NCI-H2227 (cell line): ENCODE measurements around the gene GASK1B.

Experiments used
- DNase-seq: peaks from one replicate; lab custom pipeline; 2025; ENCODE audit not compliant: unreplicated experiment; lab: John Stamatoyannopoulos, UW

The GASK1B gene

DNA sequence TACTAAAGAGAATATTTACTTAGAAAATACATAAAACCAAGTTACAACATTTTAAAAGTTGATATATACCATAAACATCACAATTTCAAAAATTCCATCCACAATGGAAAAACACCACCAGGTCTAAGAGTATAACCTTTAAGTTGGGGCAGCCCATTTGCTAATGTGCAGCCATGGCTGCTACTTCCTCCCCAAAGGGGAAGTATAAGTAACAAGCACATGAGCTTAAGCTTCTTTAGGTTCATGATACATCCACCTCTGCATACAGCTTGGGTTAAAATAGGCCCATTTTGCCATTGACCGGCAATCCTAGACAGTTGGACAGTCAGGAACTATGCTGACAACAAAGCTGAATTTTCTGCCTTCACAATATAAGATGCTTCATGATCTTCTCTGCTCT lies 16.6 kb upstream of the GASK1B start:
- DNase-seq = no peak

DNA sequence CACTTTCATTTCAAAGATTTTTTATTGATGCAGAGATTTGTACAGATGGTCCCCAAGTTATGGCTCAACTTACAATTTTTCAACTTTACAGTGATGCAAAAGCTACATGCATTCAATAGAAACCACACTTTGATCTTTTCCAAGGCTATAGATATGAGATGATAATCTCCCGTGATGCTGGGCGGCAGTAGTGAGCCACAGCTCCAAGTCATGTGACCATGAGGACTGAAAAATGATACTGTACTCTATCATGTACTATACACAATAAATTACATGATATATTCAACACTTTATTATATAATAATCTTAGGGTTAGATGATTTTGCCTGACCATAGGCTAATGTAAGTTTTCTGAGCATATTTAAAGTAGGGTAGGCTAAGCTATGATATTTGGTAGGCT lies 14.0 kb upstream of the GASK1B start:
- no peak for DNase-seq

DNA sequence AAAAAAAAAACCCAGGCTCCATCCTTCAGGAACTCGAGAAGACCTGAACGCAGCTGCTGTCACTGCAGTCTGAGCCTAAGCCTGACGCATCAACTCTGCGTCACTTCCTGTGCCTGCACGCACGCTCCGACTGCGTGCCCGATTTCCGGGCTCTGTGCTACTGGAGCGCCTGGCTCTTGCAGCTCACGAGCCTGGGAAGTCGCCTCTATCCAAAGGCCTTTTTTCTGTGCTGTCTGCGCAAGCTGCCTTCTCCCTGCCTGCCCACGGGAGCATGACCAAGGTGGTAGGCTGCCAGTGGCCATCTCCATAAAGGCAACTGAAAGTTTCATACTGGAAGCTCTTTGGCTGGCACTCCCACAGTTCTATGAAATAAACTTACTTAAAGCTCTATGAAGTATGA lies 9.9 kb upstream of the GASK1B start:
- no peak for DNase-seq

DNA sequence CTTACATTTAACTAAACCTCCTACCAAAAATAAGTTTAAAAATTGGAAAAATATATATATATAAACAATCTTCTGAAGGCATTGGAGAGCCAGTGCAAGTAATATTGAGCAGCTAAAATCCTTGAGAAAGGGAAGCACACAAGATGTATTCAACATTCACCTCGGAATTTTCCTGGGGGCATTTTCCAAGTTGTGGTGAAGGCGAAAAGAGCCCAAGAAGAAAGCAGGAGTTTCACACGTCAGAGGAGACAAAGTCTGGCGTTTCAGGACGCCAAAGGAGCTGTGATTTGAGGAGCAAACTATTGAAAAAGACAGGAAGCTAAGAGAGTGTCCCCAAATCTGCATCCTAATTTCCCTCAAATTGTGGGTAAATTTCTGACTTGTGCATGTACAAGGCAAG lies 9.1 kb upstream of the GASK1B start:
- DNase-seq = no peak

DNA sequence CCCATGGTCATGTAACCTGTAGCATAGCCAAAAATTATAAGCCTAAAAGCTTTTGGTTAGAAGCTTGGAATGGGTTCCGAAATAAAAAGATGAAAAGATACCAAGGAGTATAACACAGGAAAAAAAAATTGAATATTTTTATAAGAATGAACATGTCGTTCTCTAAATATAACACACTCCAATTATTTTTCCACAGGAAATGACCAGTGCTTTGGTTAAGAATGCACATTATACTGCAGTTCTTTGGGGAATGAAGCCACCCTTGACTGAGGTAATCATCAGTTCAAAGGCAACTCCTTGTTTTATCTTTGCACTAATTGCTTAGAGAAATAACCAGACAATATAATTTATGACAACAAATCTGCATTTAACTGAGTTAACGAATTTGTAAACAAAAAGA lies 6.6 kb upstream of the GASK1B start:
- DNase-seq = no peak

DNA sequence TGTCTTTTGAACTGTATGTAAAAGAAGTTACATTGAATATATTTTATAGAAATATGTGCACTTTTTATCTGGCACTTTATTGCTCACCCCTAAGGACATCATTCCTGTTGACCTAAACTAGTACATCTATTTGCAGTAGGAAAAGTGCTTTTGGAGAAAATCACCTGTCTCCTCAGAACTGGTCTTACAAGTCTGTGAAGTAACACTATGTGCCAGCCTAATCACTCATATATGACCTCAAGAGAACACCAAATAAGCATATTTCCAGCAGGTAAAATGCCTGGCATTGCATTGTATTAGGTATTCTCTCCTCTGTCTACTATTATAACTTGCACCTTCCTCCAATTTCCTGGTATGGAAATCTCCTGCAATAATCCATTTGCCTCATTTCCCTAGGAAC lies 4.0 kb upstream of the GASK1B start:
- DNase-seq = no peak

DNA sequence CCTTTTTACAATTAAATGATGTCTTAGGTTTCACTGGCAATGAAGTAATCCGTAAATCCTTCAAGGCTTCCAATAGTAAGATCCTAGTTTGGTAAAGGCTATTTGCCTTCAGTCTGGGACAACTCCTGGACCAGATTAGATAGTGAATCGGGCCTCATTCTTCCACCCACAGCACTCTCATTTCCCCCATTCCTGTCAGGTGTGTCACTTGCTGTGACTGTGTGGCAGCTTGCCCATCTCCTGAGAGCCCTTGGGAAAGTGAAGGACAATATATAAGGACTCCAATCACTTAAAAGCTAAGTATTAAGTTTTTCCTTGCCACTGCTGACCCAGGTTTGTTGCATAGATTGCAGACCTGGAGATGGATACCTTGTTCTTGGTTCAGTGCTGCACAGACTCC lies 3.3 kb upstream of the GASK1B start:
- no peak for DNase-seq

DNA sequence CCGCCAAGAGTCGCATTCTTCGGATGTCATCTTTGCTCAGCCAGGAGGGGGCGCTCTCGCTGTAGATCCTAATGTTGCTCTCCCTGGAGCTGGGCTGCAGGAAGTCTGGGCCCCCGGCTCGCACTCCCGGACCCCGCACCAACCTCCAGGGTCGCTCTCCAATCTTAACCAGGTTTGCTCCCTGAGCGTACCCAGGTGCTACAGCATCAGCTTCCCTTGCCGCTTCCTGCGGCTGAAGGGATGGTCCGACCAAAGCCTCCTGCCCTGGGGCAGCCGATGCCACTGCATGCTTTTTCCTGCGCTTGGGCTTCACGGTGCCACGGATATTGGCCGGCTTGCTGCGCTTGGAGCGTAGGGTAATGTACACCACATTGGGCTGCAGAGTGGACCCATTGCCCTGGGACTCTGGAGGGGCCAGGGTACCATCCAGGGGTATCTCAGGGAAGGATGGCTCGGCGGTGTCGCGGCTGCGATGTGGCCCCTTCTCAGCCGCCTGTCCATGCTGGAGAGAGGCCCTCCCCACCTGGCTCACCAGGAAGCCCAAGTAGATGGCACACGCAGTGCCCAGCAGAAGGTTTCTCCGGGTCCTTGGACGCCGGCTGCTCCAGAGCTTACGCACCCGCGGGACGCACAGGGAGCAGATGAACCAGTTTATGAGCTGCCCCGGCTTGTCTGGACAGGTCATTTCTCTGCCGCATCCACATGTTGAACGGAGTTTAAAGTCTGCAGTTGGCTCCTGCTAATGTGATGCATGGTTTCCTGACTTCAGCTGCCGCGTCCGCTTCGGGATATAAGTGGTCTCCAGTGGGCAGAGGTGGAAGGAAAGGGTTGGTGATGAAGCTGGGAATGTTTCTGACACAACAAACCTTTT lies 1.9 kb downstream of the GASK1B start:
- DNase-seq = no peak

DNA sequence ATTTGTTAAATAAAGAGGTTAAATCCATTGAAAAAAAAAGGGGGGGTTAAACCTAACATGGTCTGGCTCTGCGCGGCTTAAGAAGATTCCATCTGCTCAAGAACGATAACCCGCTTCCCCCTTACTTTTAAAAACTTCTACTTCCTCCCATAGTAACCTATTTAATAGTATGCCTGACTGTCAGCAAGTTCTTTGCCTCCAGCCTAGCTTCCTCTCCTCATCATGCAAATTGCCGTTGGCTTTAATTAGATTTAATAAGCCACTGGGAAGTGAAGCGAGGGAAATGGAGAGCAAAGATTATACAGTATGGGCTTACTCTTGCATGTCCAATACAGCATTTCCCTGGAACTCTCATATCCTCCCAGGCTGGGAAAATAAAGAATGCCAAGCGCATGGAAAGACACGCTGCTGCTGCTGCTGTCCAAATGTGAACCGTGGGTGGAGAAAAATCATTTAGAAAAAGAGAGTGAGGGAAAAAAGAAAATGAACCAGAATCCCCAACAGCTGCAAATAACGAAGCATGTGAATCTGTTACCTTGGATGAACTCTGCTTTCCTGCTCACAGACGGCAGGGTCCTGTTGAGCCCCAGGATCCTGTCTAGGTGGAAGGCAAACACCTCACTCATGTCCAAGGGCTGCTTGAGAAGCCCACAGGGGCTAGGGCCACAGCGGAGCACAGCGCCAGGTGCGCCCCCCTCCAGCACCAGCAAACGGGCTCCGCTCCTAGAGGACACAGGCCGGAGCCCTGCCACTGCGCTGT lies 2.7 kb downstream of the GASK1B start:
- no peak for DNase-seq

DNA sequence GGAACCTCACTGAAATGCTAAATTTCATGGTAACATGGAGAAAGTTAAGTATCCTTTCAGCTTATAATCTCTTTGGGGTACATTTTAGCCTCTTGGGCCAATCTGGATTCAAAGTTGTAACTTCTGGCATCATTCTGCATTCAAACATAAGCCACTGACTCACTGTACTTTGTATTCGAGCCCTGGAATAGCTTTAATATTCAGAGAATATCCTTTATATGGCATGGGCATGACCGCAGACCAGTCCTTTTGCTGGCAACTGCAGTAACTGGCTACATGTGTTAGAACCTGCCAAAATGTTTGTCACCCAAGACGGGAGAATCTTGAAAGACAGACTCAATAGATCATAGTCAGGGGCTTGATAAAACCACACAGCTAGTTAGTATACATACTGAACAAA lies 3.3 kb downstream of the GASK1B start:
- no peak for DNase-seq

DNA sequence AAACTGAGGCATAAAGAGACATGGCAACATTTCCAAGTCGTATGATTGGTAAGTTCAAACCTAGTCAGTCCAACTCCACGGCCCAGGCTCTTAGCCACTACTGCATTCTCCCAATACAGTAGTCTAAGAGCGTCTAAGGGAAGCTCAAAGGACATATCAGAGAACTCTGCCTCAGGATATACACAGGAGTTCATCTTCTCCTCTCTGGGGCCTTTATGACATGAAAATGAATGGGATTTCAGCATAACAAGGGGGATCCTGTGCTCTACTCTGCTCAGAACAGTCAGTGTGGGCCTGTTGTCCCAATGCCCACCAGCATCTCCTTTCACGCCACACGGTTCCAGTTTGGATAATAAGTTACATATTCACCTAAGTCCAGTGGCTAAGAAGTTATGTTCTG lies 4.2 kb downstream of the GASK1B start:
- DNase-seq = no peak

DNA sequence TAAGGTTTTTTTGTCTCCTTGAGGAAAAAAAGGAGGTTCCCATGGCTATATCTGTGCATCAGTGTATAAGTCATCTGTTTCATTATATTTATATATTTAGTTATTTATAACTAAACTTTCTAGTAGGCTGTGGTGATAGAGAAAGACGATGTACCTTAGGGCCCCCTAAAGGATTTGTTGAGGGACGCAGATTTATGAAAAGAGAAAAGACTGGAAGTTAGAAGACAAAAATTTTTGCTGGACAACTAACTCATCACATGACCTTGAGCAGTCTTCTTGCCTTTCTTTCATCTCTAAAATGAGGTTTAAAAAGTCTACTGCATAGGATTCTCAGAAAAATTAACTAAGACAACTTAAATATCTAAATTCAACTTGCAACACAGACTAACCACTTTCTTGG lies 6.1 kb downstream of the GASK1B start:
- no peak for DNase-seq

DNA sequence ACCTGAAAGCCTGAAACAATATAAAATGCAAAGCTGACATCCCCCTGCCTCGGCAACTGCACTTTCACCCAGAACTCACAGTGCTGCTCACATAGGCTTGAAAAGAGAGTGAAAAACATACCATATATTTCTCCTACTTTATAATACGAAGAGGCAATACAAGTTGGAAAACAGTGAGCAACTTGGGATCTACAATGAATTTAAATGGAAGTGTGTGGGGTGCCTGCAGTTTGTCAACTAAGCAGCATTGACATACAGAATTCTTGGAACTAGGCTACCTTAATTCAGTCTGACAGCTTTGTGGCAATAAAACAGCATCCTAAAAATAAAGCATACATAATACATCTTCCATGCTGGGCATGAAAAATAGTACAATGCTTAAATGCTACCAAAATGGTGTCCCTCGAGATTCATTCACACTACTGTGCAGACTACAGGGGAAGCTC lies 8.0 kb downstream of the GASK1B start:
- no peak for DNase-seq

DNA sequence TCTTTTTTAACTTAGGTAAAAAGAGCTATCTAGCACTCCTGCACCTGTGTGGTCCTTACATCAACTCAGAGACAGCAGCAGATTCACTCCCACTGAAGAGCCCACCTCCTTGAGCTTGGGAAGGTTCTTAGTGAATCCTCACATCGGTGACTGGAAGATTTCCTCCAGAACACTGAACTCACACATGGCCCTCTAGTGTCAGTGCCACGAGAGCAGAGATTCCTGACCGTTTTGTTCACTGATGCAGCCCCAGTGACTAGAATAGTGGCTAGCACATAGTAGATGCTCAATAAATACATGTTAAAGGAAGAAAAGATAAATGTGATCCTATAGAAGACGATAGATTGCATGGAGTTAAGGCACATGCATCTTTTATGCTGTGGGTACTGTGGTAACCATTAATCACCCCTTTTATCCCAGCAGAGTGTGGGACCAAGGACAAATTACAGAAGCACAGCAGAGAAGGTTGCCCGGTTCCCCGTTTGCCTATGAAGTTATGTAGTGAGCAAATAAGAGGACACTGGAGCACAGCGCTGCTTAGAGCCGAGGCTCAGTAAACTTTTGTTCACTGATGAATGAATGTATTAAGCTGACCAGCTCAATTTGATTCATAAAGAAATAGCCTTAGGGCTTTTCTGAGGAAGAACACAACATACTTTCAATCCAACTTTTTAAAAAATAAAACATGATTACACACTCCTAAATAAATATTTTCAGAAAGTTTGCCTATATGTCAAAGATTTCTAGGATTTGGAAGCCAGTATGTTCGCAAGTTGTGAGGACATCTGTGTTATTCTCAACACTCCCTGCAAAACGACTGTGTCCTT lies 8.7 kb downstream of the GASK1B start:
- no peak for DNase-seq

DNA sequence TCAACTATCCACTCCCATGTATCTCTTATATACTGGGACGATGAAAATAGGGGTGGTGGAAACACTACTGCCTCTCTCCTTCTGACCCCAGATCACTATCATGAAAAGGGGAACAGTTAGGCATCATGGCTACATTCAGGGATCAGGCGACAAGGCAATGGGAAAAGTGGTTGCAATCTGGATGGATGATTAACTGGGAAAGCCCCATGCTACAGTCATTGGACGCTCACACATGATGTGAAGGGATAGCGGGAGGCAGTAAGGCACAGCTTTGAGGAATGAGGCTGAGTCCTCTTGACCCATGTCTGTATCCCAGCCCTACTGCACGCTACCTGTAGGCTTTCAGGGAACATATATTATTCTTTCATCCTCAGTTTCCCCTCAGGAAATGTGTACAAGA lies 10.2 kb downstream of the GASK1B start:
- DNase-seq = no peak

DNA sequence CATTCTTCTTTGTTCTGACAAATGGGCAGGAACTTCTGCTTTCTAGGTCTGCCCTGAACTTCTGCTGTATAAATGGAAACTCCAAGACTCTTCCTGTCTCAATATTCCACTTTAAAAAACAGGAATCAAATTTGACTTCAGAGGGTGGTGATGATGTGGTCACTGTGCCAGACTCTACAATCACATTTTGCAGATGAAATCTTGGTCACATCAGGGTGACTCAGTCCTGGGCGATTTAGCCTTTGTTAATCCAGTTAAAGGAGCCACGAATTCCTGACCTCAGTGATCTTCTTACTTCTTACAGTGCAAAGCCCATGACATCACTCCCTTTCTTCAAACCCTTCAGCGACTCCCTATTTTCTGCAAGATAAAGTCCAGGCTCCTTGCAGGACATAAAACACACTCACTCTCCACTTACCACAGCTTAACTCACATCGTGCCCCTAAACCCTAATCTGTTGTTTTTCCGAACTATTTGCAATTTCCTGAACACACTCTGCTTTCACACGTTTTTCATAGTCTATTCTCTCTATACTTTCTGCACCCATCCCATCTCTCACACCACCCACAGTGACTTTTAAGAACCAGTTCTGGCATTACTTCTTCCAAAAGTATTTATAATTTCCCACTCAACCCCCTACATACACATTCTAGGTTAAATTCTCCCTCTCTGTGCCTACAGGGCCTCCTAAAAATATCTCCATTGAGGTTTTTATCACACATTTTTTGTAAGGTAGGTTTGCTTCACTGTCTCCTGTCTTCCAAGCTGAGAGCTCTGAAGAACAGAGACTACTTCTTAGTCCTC lies 11.1 kb downstream of the GASK1B start:
- no peak for DNase-seq

DNA sequence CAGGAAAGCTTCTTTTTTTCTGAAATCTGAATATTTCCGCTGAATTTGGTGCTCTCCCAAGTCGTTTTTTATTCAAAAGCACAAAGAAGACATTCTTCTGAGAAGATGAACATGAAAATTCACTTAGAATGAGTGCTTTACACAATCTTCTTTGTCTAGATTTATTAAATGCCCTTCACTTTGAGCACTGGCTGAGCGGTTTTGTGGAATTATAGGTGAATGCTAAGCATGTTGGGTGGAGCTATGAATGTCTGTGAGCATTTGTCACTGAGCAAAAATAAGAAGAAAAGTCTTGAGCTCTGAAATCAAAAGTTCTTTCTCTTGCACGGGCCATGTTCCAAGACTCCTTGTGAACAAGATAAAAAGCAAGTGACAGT lies 13.1 kb downstream of the GASK1B start:
- DNase-seq = no peak

DNA sequence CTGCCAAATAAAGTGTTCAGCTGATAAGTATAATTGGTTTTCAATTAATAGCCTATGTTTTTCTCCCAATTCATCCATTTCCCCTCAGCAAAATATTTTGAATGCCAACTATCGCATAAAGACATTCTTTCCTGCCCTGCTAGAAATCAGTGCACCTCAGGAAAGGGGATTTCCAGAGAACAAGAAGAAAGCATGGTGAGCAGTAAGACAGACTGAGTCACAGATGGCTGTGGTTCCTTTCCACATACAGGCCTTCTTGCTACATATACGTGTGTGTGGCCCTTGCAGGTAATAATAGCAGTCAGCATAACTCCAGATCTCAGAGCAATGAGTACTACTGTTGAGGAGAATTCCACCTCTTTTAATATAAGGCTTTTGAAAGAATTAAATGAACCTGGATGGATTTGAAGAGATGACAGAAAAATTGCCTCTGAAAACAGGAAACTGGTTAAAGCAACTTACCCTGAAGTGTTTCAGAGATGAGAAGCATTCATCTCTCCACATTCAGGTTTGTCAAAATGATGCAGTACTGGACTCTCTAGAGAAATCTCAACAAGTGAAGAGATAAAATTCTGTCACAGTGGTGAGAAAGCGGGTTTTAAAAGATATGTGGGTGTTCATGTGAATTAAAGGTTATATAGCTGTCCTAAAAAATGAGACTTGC lies 13.6 kb downstream of the GASK1B start:
- DNase-seq = no peak

DNA sequence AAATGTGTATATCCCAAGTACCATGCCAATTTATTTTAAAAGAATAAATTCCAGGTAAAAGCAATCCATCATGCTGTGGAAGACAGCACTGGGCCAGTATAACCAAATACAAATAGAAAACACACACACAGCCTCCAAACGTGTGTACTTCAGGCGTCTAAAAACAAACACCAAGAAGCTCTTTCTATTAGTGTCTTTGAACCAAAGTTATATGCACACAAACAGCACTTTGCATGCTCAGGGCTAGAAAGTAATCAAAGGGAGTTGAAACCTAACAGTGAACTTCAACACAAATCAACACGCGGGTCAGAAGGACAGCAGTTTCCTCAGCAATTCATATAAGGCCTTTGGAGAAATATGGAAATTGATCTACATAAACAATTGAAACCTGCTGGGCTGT lies 15.4 kb downstream of the GASK1B start:
- no peak for DNase-seq

DNA sequence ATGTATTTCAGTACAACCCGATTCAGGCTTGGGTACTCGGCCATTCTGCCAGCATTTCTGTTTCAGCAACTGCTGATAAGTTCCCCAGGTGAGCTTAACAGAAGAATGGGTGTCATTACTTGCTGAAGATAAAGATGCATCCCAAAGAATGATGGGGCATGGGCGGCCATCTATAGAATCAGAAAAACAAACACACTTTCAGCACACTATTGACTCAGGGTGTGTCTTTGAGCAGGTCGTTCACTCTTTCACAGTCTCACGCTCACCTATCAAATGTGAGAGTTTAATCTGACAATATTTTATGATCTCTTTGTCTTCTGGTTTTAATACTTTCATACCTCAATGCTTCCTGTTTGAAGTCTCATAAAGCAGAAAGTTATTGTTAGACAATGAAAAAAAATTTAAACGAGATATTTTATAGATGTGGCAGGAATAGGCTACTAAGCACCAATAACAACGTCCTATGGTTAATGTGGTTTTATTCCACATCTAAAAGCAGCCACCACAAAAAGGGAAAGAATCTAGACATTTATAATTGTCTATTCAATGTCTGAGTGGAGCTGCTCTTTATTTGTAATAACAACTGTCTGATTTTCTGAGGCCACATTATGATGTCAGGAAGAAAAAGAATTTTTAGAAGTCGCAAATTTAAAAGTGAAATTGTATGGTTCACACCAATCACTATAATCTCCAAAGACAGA lies 17.0 kb downstream of the GASK1B start:
- no peak for DNase-seq
